GM12875 (cell line): ENCODE data around the gene SNAP91.
A peak's percentile ranks its signal among the peaks of the same experiment; 100 is the strongest.
"Not testable (repeated sequence)": the region's sequence is repeated elsewhere in the genome, so short reads cannot be mapped to it uniquely, and the experiment has no call there.

Experiments
- H3K4me3 ChIP-seq: one replicate; pipeline ENCODE4 v1.5.1; 2011; ENCODE audit warnings: low read depth, low read length, control low read depth
- CTCF ChIP-seq: IDR thresholded peaks from 2 replicates; pipeline ENCODE4 v1.5.1; 2011; ENCODE audit warnings: low read depth, mild to moderate bottlenecking, control low read depth, inconsistent platforms, low read length, moderate library complexity, borderline replicate concordance; ENCODE audit not compliant: insufficient read depth

The SNAP91 gene

DNA sequence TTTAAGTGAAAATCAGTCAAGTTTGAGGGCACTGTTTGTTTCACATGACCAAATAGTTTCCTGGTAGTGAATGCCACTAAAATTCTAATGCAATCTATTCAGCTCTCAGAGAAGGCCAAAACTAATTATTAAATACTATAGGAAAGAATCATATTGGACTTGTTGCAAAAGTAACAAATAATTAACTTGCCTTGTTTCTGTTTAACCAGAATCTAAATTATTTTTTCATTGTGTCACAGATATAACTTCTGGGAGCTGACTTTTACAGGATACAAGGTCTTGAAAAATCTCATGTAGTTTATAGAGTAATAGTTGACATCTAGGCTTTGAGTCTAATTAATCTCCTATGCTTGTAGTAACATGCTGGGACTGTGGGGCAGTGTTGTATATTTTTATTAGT is 152.0 kb downstream of the SNAP91 start:
- TF ChIP-seq CTCF = no peak

DNA sequence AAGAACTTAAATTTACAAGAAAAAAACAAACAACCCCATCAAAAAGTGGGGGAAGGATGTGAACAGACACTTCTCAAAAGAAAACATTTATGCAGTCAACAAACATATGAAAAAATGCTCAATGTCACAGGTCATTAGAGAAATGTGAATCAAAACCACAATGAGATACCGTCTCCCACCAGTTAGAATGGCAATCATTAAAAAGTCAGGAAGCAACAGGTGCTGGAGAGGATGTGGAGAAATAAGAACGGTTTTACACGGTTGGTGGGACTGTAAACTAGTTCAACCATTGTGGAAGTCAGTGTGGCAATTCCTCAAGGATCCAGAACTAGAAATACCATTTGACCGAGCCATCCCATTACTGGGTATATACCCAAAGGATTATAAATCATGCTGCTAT is 157.2 kb downstream of the SNAP91 start:
- not testable (repeated sequence) for H3K4me3 ChIP-seq

More for the DNA sequence above, 152.0 kb downstream of the SNAP91 start:
- no peak overlapping the region for H3K4me3 ChIP-seq

GRCh38 chr6:83550482-83550881 is 158.4 kb downstream of the SNAP91 start:
- not testable (repeated sequence) for H3K4me3 ChIP-seq

DNA sequence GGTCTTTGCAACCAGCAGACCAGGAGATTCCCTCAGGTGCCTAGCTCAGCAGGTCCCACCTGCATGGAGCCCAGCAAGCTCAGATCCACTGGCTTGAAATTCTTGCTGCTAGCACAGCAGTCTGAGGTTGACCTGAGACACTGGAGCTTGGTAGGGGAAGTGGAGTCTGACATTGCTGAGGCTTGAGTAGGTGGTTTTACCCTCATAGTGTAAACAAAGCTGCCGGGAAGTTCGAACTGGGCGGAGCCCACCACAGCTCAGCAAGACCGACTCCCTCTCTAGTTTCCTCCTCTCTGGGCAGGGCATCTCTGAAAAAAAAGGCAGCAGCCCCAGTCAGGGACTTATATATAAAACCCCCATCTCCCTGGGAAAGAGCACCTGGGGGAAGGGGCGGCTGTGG is 162.3 kb downstream of the SNAP91 start:
- TF ChIP-seq CTCF = no peak

DNA sequence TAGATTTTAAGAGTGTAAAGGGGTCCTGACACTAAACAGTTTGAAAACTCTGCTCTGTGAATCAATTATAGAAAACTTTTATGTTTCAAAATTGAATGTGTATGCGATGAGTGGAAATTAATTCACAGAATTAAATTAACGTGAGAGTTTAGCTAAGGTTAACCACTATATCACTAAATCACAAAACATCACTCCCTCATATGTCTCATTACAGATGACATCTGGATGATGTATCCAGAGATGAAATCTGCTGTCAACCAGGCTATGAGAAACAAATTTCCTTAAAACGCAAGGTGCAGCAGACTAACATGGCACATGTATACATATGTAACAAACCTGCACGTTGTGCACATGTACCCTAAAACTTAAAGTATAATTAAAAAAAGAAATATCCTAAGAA is 169.2 kb downstream of the SNAP91 start:
- no peak for TF ChIP-seq CTCF
- H3K4me3 ChIP-seq = no peak overlapping the region

More for the DNA sequence above, 162.3 kb downstream of the SNAP91 start:
- no peak overlapping the region for H3K4me3 ChIP-seq

GRCh38 chr6:83536647-83537589 is 172.0 kb downstream of the SNAP91 start:
- TF ChIP-seq CTCF = no peak
- no peak overlapping the region for H3K4me3 ChIP-seq

GRCh38 chr6:83536034-83536646 is 172.8 kb downstream of the SNAP91 start:
- peak; percentile 74 for TF ChIP-seq CTCF
- no peak overlapping the region for H3K4me3 ChIP-seq
